H1 (cell line): ENCODE measurements around the gene RO60. TPM values are rescaled to one million over a fixed set of nuclear protein-coding genes. Genes with fewer than 3 reads are reported as not detected.

Source experiments
- E2F6 ChIP-seq: IDR thresholded peaks from 2 replicates; pipeline ENCODE4 v1.6.1; 2012; ENCODE audit warnings: inconsistent platforms
- PHF8 ChIP-seq: fragments of 200-600 bp; sonication (generic); conservative IDR thresholded peaks from 2 replicates; pipeline ENCODE4 v1.7.1; 2012; ENCODE audit warnings: low read depth, mild to moderate bottlenecking, inconsistent platforms, low read length, moderate library complexity
- RFX5 ChIP-seq: IDR thresholded peaks from 2 replicates; pipeline ENCODE4 v1.6.1; 2011; ENCODE audit warnings: low read depth, low read length, improper control_type of control experiment, borderline replicate concordance
- USF2 ChIP-seq: IDR thresholded peaks from 2 replicates; pipeline ENCODE4 v1.6.1; 2011; ENCODE audit warnings: low read length, improper control_type of control experiment
- polyA plus RNA-seq, 7 experiments: library from polyadenylated mRNA; depleted of rRNA in 3 of 7; stranded (reverse) in 5 of 7; unstranded in 2 of 7; fragments of >200 nt in 5 of 7; fragments of 200-250 nt in 2 of 7; gene quantifications; 1 replicate in 5 of 7; 2 replicates in 1 of 7; 4 replicates in 1 of 7; pipeline versions ENCODE4 v1.2.1 to v1.2.3, GENCODE V29; 2011 to 2013; ENCODE audit warnings: missing spikeins in 2 of 7, mixed read lengths in 2 of 7
- total RNA-seq: library from RNA; stranded (reverse); fragmentation: NEBNext Ultra II Directional; extraction: Animal tissue kit (Norgen Biotek cat#: 25700); gene quantifications from 2 replicates; pipeline ENCODE4 v1.2.1, GENCODE V29; 2021

The RO60 gene
- total and polyA plus RNA-seq, 2 of the 8 experiments (the other 6 are each of a cell fraction or from before 2014, with no cell fraction given), result 13.6 to 103 TPM

GRCh38 chr1:193077991-193078390, 18.6 kb downstream of the RO60 start (continued):
- TF ChIP-seq PHF8, result no peak
- no peak for TF ChIP-seq USF2
- no peak for TF ChIP-seq RFX5
- no peak for TF ChIP-seq E2F6
- TF ChIP-seq, all 59 proteins: peak for 0
